CD4-positive, alpha-beta T cell (primary cell): Measurements from ENCODE around the gene UEVLD. TPM values are rescaled to one million over a fixed set of nuclear protein-coding genes. Genes with fewer than 3 reads are reported as not detected.
"Not testable (repeated sequence)": the region's sequence is repeated elsewhere in the genome, so short reads cannot be mapped to it uniquely, and the experiment has no call there.

ENCODE experiments used
- ATAC-seq: fragments of 200-7000 bp; cut with Tn5 transposase; one replicate; pipeline ENCODE4 v1.10.0; 2022; ENCODE audit warnings: mild to moderate bottlenecking; ENCODE audit not compliant: poor library complexity
- CTCF ChIA-PET: fragments of 350-600 bp; sonication (Branson Sonifier 250); formaldehyde crosslinking; loops from one replicate; lab custom pipeline; 2021; ENCODE audit warnings: antibody characterized with exemption, inconsistent platforms; lab: Charles Lee
- POLR2A ChIA-PET: fragments of 350-600 bp; sonication (Branson Sonifier 250); formaldehyde crosslinking; loops from one replicate; lab custom pipeline; 2021; ENCODE audit warnings: antibody characterized with exemption, inconsistent platforms; lab: Charles Lee
- DNase-seq, 14 experiments: peaks; one replicate each; pipeline ENCODE4 v3.0.0-alpha.2; 2013 to 2020; ENCODE audit warnings: mixed read lengths in 2 of 14
- H3K27ac ChIP-seq, 2 donors: one replicate each; pipeline versions ENCODE4 v1.5.1 to v1.7.0; 2013; ENCODE audit warnings: low read length in 2 of 2, low read depth in 1 of 2, mild to moderate bottlenecking in 1 of 2
- H3K27me3 ChIP-seq, 2 experiments: 1 replicate in 1 of 2; 2 replicates in 1 of 2; pipeline versions ENCODE4 v1.6.1 to v1.7.0; 2013; ENCODE audit warnings: low read length in 2 of 2, control low read depth in 1 of 2, mild to moderate bottlenecking in 1 of 2, moderate library complexity in 1 of 2; ENCODE audit not compliant: insufficient read depth in 2 of 2, control insufficient read depth in 1 of 2
- H3K36me3 ChIP-seq: one replicate; pipeline ENCODE4 v1.6.1; 2013; ENCODE audit warnings: low read length, control low read depth; ENCODE audit not compliant: insufficient read depth
- H3K4me1 ChIP-seq: one replicate; pipeline ENCODE4 v1.6.1; 2013; ENCODE audit warnings: low read length, control low read depth; ENCODE audit not compliant: insufficient read depth
- H3K4me3 ChIP-seq: one replicate; pipeline ENCODE4 v1.5.1; 2013; ENCODE audit warnings: mild to moderate bottlenecking, low read length, moderate library complexity
- H3K9me3 ChIP-seq, 2 experiments: 1 replicate in 1 of 2; 2 replicates in 1 of 2; pipeline versions ENCODE4 v1.6.1 to v1.7.0; 2013; ENCODE audit warnings: low read length in 2 of 2, mild to moderate bottlenecking in 2 of 2, control low read depth in 1 of 2, moderate library complexity in 1 of 2; ENCODE audit not compliant: control insufficient read depth in 1 of 2, insufficient read depth in 1 of 2
- H3K27ac Mint-ChIP-seq: one replicate; pipeline ENCODE4 v1.8.0; 2020; ENCODE audit warnings: mixed read lengths
- H3K27me3 Mint-ChIP-seq: one replicate; pipeline ENCODE4 v1.8.0; 2021; ENCODE audit warnings: mixed read lengths
- H3K36me3 Mint-ChIP-seq: one replicate; pipeline ENCODE4 v1.8.0; 2021; ENCODE audit warnings: low read depth, mixed read lengths
- H3K4me1 Mint-ChIP-seq: one replicate; pipeline ENCODE4 v1.8.0; 2021; ENCODE audit warnings: low read depth, mixed read lengths
- H3K4me3 Mint-ChIP-seq: one replicate; pipeline ENCODE4 v1.8.0; 2020; ENCODE audit warnings: mild to moderate bottlenecking, mixed read lengths
- H3K9me3 Mint-ChIP-seq: one replicate; pipeline ENCODE4 v1.8.0; 2020; ENCODE audit warnings: mixed read lengths
- intact Hi-C, 2 experiments: fragments of 100-400 bp; cut with DNase I in 1 of 2; cut with micrococcal nuclease in 1 of 2; formaldehyde crosslinking; loops; one replicate each; pipeline versions ENCODE4 v1.15.1 to v1.9.0; 2023 to 2025; cut with DNase I, micrococcal nuclease
- total RNA-seq, 174 experiments: library from RNA in 2 of 174; stranded (reverse) in 2 of 174; gene quantifications; one replicate each; pipeline ENCODE4 v1.2.3 and lab custom pipeline; 2021 to 2026
- TF ChIP-seq, protein P1 (sequence below): fragments of 200-600 bp; IDR thresholded peaks from one replicate; pipeline ENCODE4 v1.8.0; 2022; ENCODE audit warnings: antibody characterized with exemption, mild to moderate bottlenecking

Gene UEVLD
- total RNA-seq, 2 experiments from 2014 or later: 1.5 to 2.9 TPM

DNA sequence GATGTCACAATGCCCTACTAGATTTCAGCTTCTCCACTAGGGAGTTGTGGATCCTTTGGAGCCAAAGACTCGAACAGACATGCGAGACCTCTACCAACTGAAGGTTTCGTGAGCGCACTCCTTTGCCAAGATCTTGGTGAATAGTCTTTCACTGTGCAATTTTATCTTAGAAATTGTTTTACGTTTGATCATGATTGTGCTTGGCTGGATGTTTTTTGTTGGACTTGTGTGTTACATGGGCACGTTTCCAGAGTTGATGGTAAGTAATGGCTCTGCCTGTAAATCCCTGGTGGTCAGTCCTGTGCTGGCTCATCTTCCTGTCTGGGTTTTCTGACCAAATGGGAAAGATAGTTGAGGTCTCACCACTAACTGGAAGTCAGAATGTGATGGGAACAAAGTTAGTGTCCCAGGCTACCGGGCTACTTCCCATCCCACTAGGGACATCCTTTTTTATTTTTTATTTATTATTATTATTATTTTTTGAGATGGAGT, 11.3 kb upstream of the UEVLD start, which contains the start of gene MISFA:
Gene MISFA (plus strand): TSS at position 51 of the 492 bp plus-strand sequence. CDS start 140 bp downstream, at position 191.
- no peak within 1 kb of the TSS for H3K27ac Mint-ChIP-seq
- Histone ChIP-seq H3K4me1 (no peaks in the 10 kb centered on the region), H3K4me3 (no peak within 1 kb of the TSS), H3K9me3 (no peaks in the 10 kb centered on the region), H3K27me3 (no peaks in the 10 kb centered on the region), H3K36me3 (no peaks in the 10 kb centered on the region), H3K27ac (no peak within 1 kb of the TSS)
- ChIA-PET CTCF (no interaction called here), POLR2A (no interaction called here)
- TF ChIP-seq, protein P1, sequence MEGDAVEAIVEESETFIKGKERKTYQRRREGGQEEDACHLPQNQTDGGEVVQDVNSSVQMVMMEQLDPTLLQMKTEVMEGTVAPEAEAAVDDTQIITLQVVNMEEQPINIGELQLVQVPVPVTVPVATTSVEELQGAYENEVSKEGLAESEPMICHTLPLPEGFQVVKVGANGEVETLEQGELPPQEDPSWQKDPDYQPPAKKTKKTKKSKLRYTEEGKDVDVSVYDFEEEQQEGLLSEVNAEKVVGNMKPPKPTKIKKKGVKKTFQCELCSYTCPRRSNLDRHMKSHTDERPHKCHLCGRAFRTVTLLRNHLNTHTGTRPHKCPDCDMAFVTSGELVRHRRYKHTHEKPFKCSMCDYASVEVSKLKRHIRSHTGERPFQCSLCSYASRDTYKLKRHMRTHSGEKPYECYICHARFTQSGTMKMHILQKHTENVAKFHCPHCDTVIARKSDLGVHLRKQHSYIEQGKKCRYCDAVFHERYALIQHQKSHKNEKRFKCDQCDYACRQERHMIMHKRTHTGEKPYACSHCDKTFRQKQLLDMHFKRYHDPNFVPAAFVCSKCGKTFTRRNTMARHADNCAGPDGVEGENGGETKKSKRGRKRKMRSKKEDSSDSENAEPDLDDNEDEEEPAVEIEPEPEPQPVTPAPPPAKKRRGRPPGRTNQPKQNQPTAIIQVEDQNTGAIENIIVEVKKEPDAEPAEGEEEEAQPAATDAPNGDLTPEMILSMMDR: no peak
- H3K9me3 Mint-ChIP-seq: no peaks in the 10 kb centered on the region
- H3K4me3 Mint-ChIP-seq: no peak within 1 kb of the TSS
- DNase-seq: no peak
- no peaks in the 10 kb centered on the region for H3K27me3 Mint-ChIP-seq
- H3K4me1 Mint-ChIP-seq: no peaks in the 10 kb centered on the region
- no peak for ATAC-seq
- H3K36me3 Mint-ChIP-seq: no peaks in the 10 kb centered on the region
- intact Hi-C loops: no loop called here

DNA sequence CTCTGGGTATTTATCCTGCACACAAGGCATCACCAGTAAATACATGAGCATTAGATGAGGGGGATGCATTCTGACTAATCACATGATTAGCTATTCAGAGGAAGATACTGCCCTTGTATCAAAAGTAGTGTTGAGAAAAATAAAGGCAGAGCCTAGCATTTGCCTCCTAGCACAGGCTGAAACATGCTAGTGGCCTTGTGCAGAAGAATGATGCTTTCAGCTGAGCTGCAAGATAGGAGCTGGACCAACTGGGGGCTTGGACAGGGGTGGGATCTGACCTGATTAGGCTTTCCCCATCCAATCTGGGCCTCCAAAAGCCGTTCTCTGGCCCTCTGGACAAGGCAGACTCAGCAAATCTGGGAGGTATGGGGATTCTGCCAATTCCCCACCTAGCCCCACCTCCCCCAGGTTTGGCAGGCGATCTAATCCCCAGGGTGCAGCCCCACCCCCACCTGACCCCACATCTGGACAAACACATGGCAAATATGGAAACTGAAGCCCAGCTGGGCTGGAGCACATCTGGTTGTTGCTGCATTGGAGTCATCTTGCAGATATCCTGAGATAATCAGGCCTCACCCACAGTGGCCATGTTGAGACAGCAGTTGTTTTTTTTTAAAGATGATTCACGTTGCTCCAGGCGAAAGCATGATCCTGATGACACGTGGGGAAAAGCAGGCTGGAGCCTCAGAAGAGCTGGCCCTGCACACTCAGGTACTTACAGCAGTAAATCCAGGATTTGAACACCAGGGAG, 6.6 kb upstream of the UEVLD start:
- H3K9me3 ChIP-seq: no peaks in the 10 kb centered on the region
- peaks cover 13% of the 10 kb centered on the region for H3K4me1 ChIP-seq
- H3K4me3 Mint-ChIP-seq: no peak overlapping the region
- intact Hi-C loops: no loop called here
- DNase-seq: no peak
- no peaks in the 10 kb centered on the region for H3K27me3 ChIP-seq
- H3K27ac Mint-ChIP-seq: no peak overlapping the region
- POLR2A ChIA-PET: no interaction called here
- H3K27me3 Mint-ChIP-seq: no peaks in the 10 kb centered on the region
- H3K4me3 ChIP-seq: no peak overlapping the region
- no peaks in the 10 kb centered on the region for H3K4me1 Mint-ChIP-seq
- TF ChIP-seq, protein P1: no peak
- no peak overlapping the region for H3K27ac ChIP-seq
- CTCF ChIA-PET: no interaction called here
- no peaks in the 10 kb centered on the region for H3K36me3 ChIP-seq
- ATAC-seq: no peak
- H3K9me3 Mint-ChIP-seq: no peaks in the 10 kb centered on the region
- no peaks in the 10 kb centered on the region for H3K36me3 Mint-ChIP-seq

DNA sequence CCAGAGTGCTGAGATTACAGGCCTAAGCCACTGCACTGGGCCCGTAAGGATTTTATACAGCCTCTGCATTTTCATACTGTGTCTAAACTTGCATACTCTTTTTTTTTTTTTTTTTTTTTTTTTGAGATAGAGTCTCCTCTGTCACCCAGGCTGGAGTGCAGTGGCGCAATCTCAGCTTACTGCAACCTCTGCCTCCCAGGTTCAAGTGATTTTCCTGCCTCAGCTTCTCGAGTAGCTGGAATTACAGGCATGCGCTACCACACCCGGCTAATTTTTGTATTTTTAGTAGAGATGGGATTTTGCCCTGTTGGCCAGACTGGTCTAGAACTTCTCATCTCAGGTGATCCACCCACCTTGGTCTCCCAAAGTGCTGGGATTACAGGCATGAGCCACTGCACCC, 5.6 kb upstream of the UEVLD start:
- ATAC-seq, intact Hi-C loops, H3K27me3 ChIP-seq, H3K27ac Mint-ChIP-seq, H3K4me1 Mint-ChIP-seq, H3K4me3 Mint-ChIP-seq, H3K9me3 ChIP-seq, H3K27me3 Mint-ChIP-seq, H3K36me3 Mint-ChIP-seq, H3K36me3 ChIP-seq, H3K27ac ChIP-seq, H3K4me3 ChIP-seq, POLR2A ChIA-PET, DNase-seq, H3K9me3 Mint-ChIP-seq: not testable (repeated sequence)
- CTCF ChIA-PET: interaction anchor here (0.6 kb wide), 1 partner anchor 30 kb away, joined by 3 read pairs; no protein-coding TSS in a partner anchor
- peaks cover 24% of the 10 kb centered on the region for H3K4me1 ChIP-seq
